ENCODE data around the gene SLC45A1. TPM values are rescaled to one million over a fixed set of nuclear protein-coding genes. Genes with fewer than 3 reads are reported as not detected.

The SLC45A1 gene
- total RNA-seq, 4 donors from 2014 or later, result 0.13 to 3.4 (median 1.4) TPM

- DNase-seq (ENCODE audit: low spot score in 2 of 2), result no peak
- TF ChIP-seq POLR2A (IDR thresholded peaks at IDR 0.05) (no peak), CTCF (IDR thresholded peaks at IDR 0.05) (no peak)
- 87 to 94% methylated on average over 18 of the region's 18 CpGs for WGBS, 2 donors
- no peak overlapping the region for H3K4me3 ChIP-seq (ENCODE audit: low read depth, poor library complexity, severe bottlenecking)
- intact Hi-C loops (cut with DNase I; ENCODE audit: low total_unique reads), result no loop called here
Measured at GRCh38 chr1:8328271-8328670, 10.4 kb downstream of the SLC45A1 start.

- intact Hi-C loops (cut with DNase I; ENCODE audit: low total_unique reads), result no loop called here
- no peak for TF ChIP-seq CTCF (IDR thresholded peaks at IDR 0.05)
- no peak for TF ChIP-seq POLR2A (IDR thresholded peaks at IDR 0.05)
- H3K4me3 ChIP-seq (ENCODE audit: low read depth, poor library complexity, severe bottlenecking), result no peak overlapping the region
- DNase-seq (ENCODE audit: low spot score in 2 of 2), result no peak
- whole genome bisulfite sequencing, 2 donors, result 78 to 84% methylated on average over 7 to 11 of the region's 12 CpGs
Measured at GRCh38 chr1:8329439-8329838, 11.5 kb downstream of the SLC45A1 start.

GRCh38 chr1:8329858-8330257 lies 11.9 kb downstream of the SLC45A1 start:
- intact Hi-C loops (cut with DNase I; ENCODE audit: low total_unique reads), result no loop called here
- TF ChIP-seq CTCF (IDR thresholded peaks at IDR 0.05), result no peak
- TF ChIP-seq POLR2A (IDR thresholded peaks at IDR 0.05), result no peak
- DNase-seq (ENCODE audit: low spot score in 2 of 2), result no peak
- H3K4me3 ChIP-seq (ENCODE audit: low read depth, poor library complexity, severe bottlenecking), result no peak overlapping the region
- 88 to 89% methylated on average over 14 of the region's 14 CpGs for WGBS, 2 donors

GRCh38 chr1:8330271-8331125 lies 12.6 kb downstream of the SLC45A1 start:
- intact Hi-C loops (cut with DNase I; ENCODE audit: low total_unique reads), result no loop called here
- TF ChIP-seq CTCF (IDR thresholded peaks at IDR 0.05), result no peak
- TF ChIP-seq POLR2A (IDR thresholded peaks at IDR 0.05), result no peak
- no peak for DNase-seq (ENCODE audit: low spot score in 2 of 2)
- WGBS, 2 donors, result 93 to 94% methylated on average over 44 to 47 of the region's 47 CpGs
- H3K4me3 ChIP-seq (ENCODE audit: low read depth, poor library complexity, severe bottlenecking), result no peak overlapping the region

GRCh38 chr1:8332806-8333205 lies 14.9 kb downstream of the SLC45A1 start:
- DNase-seq (ENCODE audit: low spot score in 2 of 2), result no peak
- no peak for TF ChIP-seq CTCF (IDR thresholded peaks at IDR 0.05)
- TF ChIP-seq POLR2A (IDR thresholded peaks at IDR 0.05), result no peak
- no peak overlapping the region for H3K4me3 ChIP-seq (ENCODE audit: low read depth, poor library complexity, severe bottlenecking)
- intact Hi-C loops (cut with DNase I; ENCODE audit: low total_unique reads), result no loop called here
- WGBS, 2 donors, result 85 to 90% methylated on average over 16 of the region's 16 CpGs

Measured in lower leg skin (tissue), 4 donors.